ENCODE measurements around the gene TRIM24. TPM values are rescaled to one million over a fixed set of nuclear protein-coding genes. Genes with fewer than 3 reads are reported as not detected.

Gene TRIM24
- total RNA-seq, 1 experiment from 2014 or later: 25.9 TPM

- TF ChIP-seq EZH2 (IDR thresholded peaks at IDR 0.05; ENCODE audit: borderline replicate concordance, low read depth, low read length, poor library complexity, severe bottlenecking): no peak
- TF ChIP-seq CTCF (conservative IDR thresholded peaks at IDR 0.05; ENCODE audit: low read depth, low read length): no peak
- intact Hi-C loops (cut with micrococcal nuclease; ENCODE audit: unreplicated experiment): no loop called here
- H3K27me3 ChIP-seq (replicated peaks; ENCODE audit: insufficient read depth, low read depth, low read length, poor library complexity): no peaks in the 10 kb centered on the region
- H3K27ac ChIP-seq (ENCODE audit: low read depth, low read length, poor library complexity, severe bottlenecking): no peak overlapping the region
- no peak overlapping the region for H3K4me3 ChIP-seq (ENCODE audit: low read depth, low read length, poor library complexity, severe bottlenecking)
- no peaks in the 10 kb centered on the region for H3K4me1 ChIP-seq (ENCODE audit: insufficient read depth, low read length, poor library complexity, severe bottlenecking)
- peaks cover 11% of the 10 kb centered on the region for H3K36me3 ChIP-seq (ENCODE audit: insufficient read depth, low read length, poor library complexity, severe bottlenecking)
- ChIA-PET POLR2A (ENCODE audit: low non-redundant PET) (no interaction called here), CTCF (no interaction called here)
- H3K9me3 ChIP-seq (ENCODE audit: low read depth, low read length, poor library complexity, severe bottlenecking): no peaks in the 10 kb centered on the region
- no peak for DNase-seq (ENCODE audit: low spot score)
- no TSS peak for BruUV-seq (replicated peaks)
Measured at GRCh38 chr7:138538997-138539644, 79.1 kb downstream of the TRIM24 start.

- no peaks in the 10 kb centered on the region for H3K4me1 ChIP-seq (ENCODE audit: insufficient read depth, low read length, poor library complexity, severe bottlenecking)
- no peak overlapping the region for H3K4me3 ChIP-seq (ENCODE audit: low read depth, low read length, poor library complexity, severe bottlenecking)
- no TSS peak for BruUV-seq (replicated peaks)
- no peak overlapping the region for H3K27ac ChIP-seq (ENCODE audit: low read depth, low read length, poor library complexity, severe bottlenecking)
- no peak for TF ChIP-seq EZH2 (IDR thresholded peaks at IDR 0.05; ENCODE audit: borderline replicate concordance, low read depth, low read length, poor library complexity, severe bottlenecking)
- no peak for TF ChIP-seq CTCF (conservative IDR thresholded peaks at IDR 0.05; ENCODE audit: low read depth, low read length)
- H3K27me3 ChIP-seq (replicated peaks; ENCODE audit: insufficient read depth, low read depth, low read length, poor library complexity): no peaks in the 10 kb centered on the region
- no peaks in the 10 kb centered on the region for H3K9me3 ChIP-seq (ENCODE audit: low read depth, low read length, poor library complexity, severe bottlenecking)
- H3K36me3 ChIP-seq (ENCODE audit: insufficient read depth, low read length, poor library complexity, severe bottlenecking): peaks cover 11% of the 10 kb centered on the region
- intact Hi-C loops (cut with micrococcal nuclease; ENCODE audit: unreplicated experiment): no loop called here
- ChIA-PET POLR2A (ENCODE audit: low non-redundant PET) (no interaction called here), CTCF (no interaction called here)
- DNase-seq (ENCODE audit: low spot score): no peak
Measured at GRCh38 chr7:138542183-138542582, 82.1 kb downstream of the TRIM24 start.

GRCh38 chr7:138543739-138544138, 83.7 kb downstream of the TRIM24 start:
- intact Hi-C loops (cut with micrococcal nuclease; ENCODE audit: unreplicated experiment): no loop called here
- no peaks in the 10 kb centered on the region for H3K4me1 ChIP-seq (ENCODE audit: insufficient read depth, low read length, poor library complexity, severe bottlenecking)
- ChIA-PET POLR2A (ENCODE audit: low non-redundant PET) (no interaction called here), CTCF (no interaction called here)
- no peak for TF ChIP-seq CTCF (conservative IDR thresholded peaks at IDR 0.05; ENCODE audit: low read depth, low read length)
- no peak for TF ChIP-seq EZH2 (IDR thresholded peaks at IDR 0.05; ENCODE audit: borderline replicate concordance, low read depth, low read length, poor library complexity, severe bottlenecking)
- no peak overlapping the region for H3K27ac ChIP-seq (ENCODE audit: low read depth, low read length, poor library complexity, severe bottlenecking)
- H3K36me3 ChIP-seq (ENCODE audit: insufficient read depth, low read length, poor library complexity, severe bottlenecking): peaks cover 10% of the 10 kb centered on the region
- H3K9me3 ChIP-seq (ENCODE audit: low read depth, low read length, poor library complexity, severe bottlenecking): no peaks in the 10 kb centered on the region
- BruUV-seq (replicated peaks): no TSS peak
- H3K4me3 ChIP-seq (ENCODE audit: low read depth, low read length, poor library complexity, severe bottlenecking): no peak overlapping the region
- DNase-seq (ENCODE audit: low spot score): no peak
- H3K27me3 ChIP-seq (replicated peaks; ENCODE audit: insufficient read depth, low read depth, low read length, poor library complexity): no peaks in the 10 kb centered on the region

Data from A673 (cell line).